HepG2 (cell line): Measurements from ENCODE around the gene CYP27B1. TPM values are rescaled to one million over a fixed set of nuclear protein-coding genes. Genes with fewer than 3 reads are reported as not detected.
A peak's percentile ranks its signal among the peaks of the same experiment; 100 is the strongest.

Source experiments
- DR1 ChIP-seq: sonication (generic); formaldehyde crosslinking; IDR thresholded peaks from 2 replicates; pipeline ENCODE4 v1.8.0; 2021; ENCODE audit warnings: mild to moderate bottlenecking, missing genetic modification reagents, inconsistent platforms
- ELF3 ChIP-seq: IDR thresholded peaks from 2 replicates; pipeline ENCODE4 v1.6.1; 2016; ENCODE audit warnings: missing genetic modification reagents, missing compliant biosample characterization
- FOXM1 ChIP-seq: sonication (generic); formaldehyde crosslinking; IDR thresholded peaks from 2 replicates; pipeline ENCODE4 v1.5.0; 2020; ENCODE audit warnings: missing genetic modification reagents
- MED1 ChIP-seq: sonication (generic); formaldehyde crosslinking; IDR thresholded peaks from 2 replicates; pipeline ENCODE4 v1.4.0; 2020; ENCODE audit warnings: missing genetic modification reagents
- PAWR ChIP-seq: sonication (generic); formaldehyde crosslinking; IDR thresholded peaks from 2 replicates; pipeline ENCODE4 v1.4.0; 2020; ENCODE audit warnings: missing genetic modification reagents, mild to moderate bottlenecking, borderline replicate concordance
- SATB2 ChIP-seq: sonication (generic); formaldehyde crosslinking; IDR thresholded peaks from 2 replicates; pipeline ENCODE4 v1.5.0; 2020; ENCODE audit warnings: missing genetic modification reagents
- SNAI1 ChIP-seq: sonication (generic); formaldehyde crosslinking; IDR thresholded peaks from 2 replicates; pipeline ENCODE4 v1.5.0; 2020; ENCODE audit warnings: mild to moderate bottlenecking, missing genetic modification reagents, borderline replicate concordance
- ZFP37 ChIP-seq: sonication (generic); formaldehyde crosslinking; IDR thresholded peaks from 2 replicates; pipeline ENCODE4 v1.4.0; 2020; ENCODE audit warnings: missing genetic modification reagents, borderline replicate concordance
- ZFP90 ChIP-seq: sonication (generic); formaldehyde crosslinking; IDR thresholded peaks from 2 replicates; pipeline ENCODE4 v1.8.0; 2022; ENCODE audit warnings: missing genetic modification reagents, mild to moderate bottlenecking, inconsistent platforms, borderline replicate concordance
- ZNF225 ChIP-seq: sonication (generic); formaldehyde crosslinking; IDR thresholded peaks from 2 replicates; pipeline ENCODE4 v1.4.0; 2020; ENCODE audit warnings: mild to moderate bottlenecking, missing genetic modification reagents
- ZNF253 ChIP-seq: sonication (generic); formaldehyde crosslinking; IDR thresholded peaks from 2 replicates; pipeline ENCODE4 v1.8.0; 2022; ENCODE audit warnings: mild to moderate bottlenecking, missing genetic modification reagents, borderline replicate concordance
- ZNF263 ChIP-seq: sonication (generic); formaldehyde crosslinking; IDR thresholded peaks from 2 replicates; pipeline ENCODE4 v1.4.0; 2020; ENCODE audit warnings: missing genetic modification reagents
- ZNF598 ChIP-seq: sonication (generic); formaldehyde crosslinking; IDR thresholded peaks from 2 replicates; pipeline ENCODE4 v1.5.1; 2020; ENCODE audit warnings: mild to moderate bottlenecking, missing genetic modification reagents, borderline replicate concordance
- polyA plus RNA-seq, 8 experiments: library from polyadenylated mRNA; depleted of rRNA in 3 of 8; stranded (reverse) in 7 of 8; unstranded in 1 of 8; fragments of >200 nt; fragmentation: Illumina TruSeq in 4 of 8; extraction: Trizol in 4 of 8; gene quantifications; 2 replicates each; pipeline versions ENCODE4 v1.2.1 to v1.2.3, GENCODE V29; 2011 to 2016; ENCODE audit warnings: low read depth in 4 of 8, missing spikeins in 1 of 8, mixed read lengths in 1 of 8; ENCODE audit not compliant: insufficient read depth in 1 of 8
- total RNA-seq, 5 experiments: library from RNA; depleted of rRNA; stranded (reverse); fragments of >200 nt; fragmentation: Illumina TruSeq; extraction: Trizol; gene quantifications; 2 replicates each; pipeline ENCODE4 v1.2.3, GENCODE V29; 2016; ENCODE audit warnings: low read depth in 1 of 5
- TF ChIP-seq, protein P1 (sequence below): sonication (generic); formaldehyde crosslinking; conservative IDR thresholded peaks from 2 replicates; pipeline ENCODE4 v1.4.0; 2020; ENCODE audit warnings: missing genetic modification reagents
- TF ChIP-seq, protein P2 (sequence below): sonication (generic); formaldehyde crosslinking; IDR thresholded peaks from 2 replicates; pipeline ENCODE4 v1.5.0; 2020; ENCODE audit warnings: missing genetic modification reagents, mild to moderate bottlenecking, borderline replicate concordance
- TF ChIP-seq, protein P3 (sequence below): sonication (generic); formaldehyde crosslinking; IDR thresholded peaks from 2 replicates; pipeline ENCODE4 v1.4.0; 2020; ENCODE audit warnings: mild to moderate bottlenecking, missing genetic modification reagents
- TF ChIP-seq, protein P4 (sequence below): sonication (generic); formaldehyde crosslinking; IDR thresholded peaks from 2 replicates; pipeline ENCODE4 v1.4.0; 2020; ENCODE audit warnings: missing genetic modification reagents
- TF ChIP-seq, protein P5 (sequence below): IDR thresholded peaks from 2 replicates; pipeline ENCODE4 v1.6.1; 2012; ENCODE audit warnings: low read depth, low read length, improper control_type of control experiment

CYP27B1 gene
- total and polyA plus RNA-seq, 2 of the 13 experiments (the other 11 are each of a cell fraction or from before 2014, with no cell fraction given), result 2.3 to 3.0 TPM

DNA sequence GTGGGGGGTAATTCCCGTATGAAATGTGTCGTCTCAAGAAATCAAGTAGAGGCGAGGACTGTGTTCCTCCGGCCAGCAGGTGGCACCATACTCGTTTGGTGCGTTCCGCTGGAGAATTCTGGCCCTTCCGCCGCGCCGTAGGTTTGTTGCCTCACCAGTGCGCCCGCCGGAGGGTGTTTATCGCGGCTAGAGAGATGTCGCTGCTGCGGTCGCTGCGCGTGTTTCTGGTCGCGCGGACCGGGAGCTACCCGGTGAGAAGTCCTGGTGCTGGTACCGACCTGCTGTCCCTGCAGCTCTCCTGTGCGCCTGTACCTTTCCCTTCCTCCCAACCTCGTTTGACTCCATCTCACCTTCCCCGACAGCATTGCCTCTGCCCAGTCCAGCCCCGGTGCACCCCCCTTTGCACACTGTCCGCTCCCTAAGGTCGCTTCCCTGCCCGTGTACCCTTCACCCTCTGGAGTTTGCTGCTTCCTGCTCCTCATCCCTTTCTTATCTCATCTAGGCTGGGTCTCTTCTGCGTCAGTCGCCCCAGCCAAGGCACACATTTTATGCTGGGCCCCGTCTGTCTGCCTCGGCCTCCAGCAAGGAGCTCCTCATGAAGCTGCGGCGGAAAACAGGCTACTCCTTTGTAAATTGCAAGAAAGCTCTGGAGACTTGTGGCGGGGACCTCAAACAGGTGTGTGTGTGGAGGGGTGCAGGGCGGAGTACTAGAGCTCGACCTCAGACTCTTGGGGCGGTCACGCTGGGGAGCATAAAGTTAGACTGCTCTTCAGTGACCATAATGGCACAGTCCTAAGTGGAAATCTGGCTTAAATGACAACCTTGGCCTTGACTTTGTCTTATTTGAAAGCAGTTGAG lies 16.0 kb upstream of the CYP27B1 start, which contains the start of gene TSFM (continued):
- TF ChIP-seq, protein P1, sequence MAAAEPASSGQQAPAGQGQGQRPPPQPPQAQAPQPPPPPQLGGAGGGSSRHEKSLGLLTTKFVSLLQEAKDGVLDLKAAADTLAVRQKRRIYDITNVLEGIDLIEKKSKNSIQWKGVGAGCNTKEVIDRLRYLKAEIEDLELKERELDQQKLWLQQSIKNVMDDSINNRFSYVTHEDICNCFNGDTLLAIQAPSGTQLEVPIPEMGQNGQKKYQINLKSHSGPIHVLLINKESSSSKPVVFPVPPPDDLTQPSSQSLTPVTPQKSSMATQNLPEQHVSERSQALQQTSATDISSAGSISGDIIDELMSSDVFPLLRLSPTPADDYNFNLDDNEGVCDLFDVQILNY (CRISPR knock-in tag), result no peak; the same call in 1 of the 2 replicates
- peak; percentile 80; the same call in 1 of the 2 replicates for TF ChIP-seq ZNF598 (CRISPR knock-in tag)
- peak; percentile 43; the same call in 1 of the 2 replicates for TF ChIP-seq ELF3 (CRISPR knock-in tag)
- 0 out of 2 replicates have a peak, but pooled peaks have one; percentile 21 for TF ChIP-seq ZNF253 (CRISPR knock-in tag)
- TF ChIP-seq DR1, result peak; percentile 33; the same call in 1 of the 2 replicates
- TF ChIP-seq ZFP37, result no peak
- TF ChIP-seq, protein P2, sequence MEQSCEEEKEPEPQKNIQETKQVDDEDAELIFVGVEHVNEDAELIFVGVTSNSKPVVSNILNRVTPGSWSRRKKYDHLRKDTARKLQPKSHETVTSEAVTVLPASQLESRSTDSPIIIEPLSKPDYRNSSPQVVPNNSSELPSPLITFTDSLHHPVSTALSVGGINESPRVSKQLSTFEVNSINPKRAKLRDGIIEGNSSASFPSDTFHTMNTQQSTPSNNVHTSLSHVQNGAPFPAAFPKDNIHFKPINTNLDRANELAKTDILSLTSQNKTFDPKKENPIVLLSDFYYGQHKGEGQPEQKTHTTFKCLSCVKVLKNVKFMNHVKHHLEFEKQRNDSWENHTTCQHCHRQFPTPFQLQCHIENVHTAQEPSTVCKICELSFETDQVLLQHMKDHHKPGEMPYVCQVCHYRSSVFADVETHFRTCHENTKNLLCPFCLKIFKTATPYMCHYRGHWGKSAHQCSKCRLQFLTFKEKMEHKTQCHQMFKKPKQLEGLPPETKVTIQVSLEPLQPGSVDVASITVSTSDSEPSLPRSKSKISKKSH (CRISPR knock-in tag), result peak; percentile 63
- TF ChIP-seq, protein P3, sequence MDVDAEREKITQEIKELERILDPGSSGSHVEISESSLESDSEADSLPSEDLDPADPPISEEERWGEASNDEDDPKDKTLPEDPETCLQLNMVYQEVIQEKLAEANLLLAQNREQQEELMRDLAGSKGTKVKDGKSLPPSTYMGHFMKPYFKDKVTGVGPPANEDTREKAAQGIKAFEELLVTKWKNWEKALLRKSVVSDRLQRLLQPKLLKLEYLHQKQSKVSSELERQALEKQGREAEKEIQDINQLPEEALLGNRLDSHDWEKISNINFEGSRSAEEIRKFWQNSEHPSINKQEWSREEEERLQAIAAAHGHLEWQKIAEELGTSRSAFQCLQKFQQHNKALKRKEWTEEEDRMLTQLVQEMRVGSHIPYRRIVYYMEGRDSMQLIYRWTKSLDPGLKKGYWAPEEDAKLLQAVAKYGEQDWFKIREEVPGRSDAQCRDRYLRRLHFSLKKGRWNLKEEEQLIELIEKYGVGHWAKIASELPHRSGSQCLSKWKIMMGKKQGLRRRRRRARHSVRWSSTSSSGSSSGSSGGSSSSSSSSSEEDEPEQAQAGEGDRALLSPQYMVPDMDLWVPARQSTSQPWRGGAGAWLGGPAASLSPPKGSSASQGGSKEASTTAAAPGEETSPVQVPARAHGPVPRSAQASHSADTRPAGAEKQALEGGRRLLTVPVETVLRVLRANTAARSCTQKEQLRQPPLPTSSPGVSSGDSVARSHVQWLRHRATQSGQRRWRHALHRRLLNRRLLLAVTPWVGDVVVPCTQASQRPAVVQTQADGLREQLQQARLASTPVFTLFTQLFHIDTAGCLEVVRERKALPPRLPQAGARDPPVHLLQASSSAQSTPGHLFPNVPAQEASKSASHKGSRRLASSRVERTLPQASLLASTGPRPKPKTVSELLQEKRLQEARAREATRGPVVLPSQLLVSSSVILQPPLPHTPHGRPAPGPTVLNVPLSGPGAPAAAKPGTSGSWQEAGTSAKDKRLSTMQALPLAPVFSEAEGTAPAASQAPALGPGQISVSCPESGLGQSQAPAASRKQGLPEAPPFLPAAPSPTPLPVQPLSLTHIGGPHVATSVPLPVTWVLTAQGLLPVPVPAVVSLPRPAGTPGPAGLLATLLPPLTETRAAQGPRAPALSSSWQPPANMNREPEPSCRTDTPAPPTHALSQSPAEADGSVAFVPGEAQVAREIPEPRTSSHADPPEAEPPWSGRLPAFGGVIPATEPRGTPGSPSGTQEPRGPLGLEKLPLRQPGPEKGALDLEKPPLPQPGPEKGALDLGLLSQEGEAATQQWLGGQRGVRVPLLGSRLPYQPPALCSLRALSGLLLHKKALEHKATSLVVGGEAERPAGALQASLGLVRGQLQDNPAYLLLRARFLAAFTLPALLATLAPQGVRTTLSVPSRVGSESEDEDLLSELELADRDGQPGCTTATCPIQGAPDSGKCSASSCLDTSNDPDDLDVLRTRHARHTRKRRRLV (CRISPR knock-in tag), result peak; percentile 89; the same call in 1 of the 2 replicates
- TF ChIP-seq ZFP90 (CRISPR knock-in tag), result peak; percentile 61; the same call in 1 of the 2 replicates
- no peak for TF ChIP-seq ZNF225 (CRISPR knock-in tag)
- TF ChIP-seq, protein P4, sequence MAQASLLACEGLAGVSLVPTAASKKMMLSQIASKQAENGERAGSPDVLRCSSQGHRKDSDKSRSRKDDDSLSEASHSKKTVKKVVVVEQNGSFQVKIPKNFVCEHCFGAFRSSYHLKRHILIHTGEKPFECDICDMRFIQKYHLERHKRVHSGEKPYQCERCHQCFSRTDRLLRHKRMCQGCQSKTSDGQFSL (CRISPR knock-in tag), result peak; percentile 93
- TF ChIP-seq FOXM1 (CRISPR knock-in tag), result no peak
- TF ChIP-seq SNAI1 (CRISPR knock-in tag), result peak; percentile 34; the same call in 1 of the 2 replicates
- TF ChIP-seq ZNF263 (CRISPR knock-in tag), result 0 out of 2 replicates have a peak, but pooled peaks have one; percentile 20
- no peak; the same call in 1 of the 2 replicates for TF ChIP-seq PAWR
- no peak for TF ChIP-seq SATB2 (CRISPR knock-in tag)
- TF ChIP-seq, protein P5, sequence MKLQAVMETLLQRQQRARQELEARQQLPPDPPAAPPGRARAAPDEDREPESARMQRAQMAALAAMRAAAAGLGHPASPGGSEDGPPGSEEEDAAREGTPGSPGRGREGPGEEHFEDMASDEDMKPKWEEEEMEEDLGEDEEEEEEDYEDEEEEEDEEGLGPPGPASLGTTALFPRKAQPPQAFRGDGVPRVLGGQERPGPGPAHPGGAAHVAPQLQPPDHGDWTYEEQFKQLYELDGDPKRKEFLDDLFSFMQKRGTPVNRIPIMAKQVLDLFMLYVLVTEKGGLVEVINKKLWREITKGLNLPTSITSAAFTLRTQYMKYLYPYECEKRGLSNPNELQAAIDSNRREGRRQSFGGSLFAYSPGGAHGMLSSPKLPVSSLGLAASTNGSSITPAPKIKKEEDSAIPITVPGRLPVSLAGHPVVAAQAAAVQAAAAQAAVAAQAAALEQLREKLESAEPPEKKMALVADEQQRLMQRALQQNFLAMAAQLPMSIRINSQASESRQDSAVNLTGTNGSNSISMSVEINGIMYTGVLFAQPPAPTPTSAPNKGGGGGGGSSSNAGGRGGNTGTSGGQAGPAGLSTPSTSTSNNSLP, result 0 out of 2 replicates have a peak, but pooled peaks have one; percentile 36
- peak; percentile 83 for TF ChIP-seq MED1 (CRISPR knock-in tag)
